GM19035 (cell line): ENCODE results near the gene CTNS.

Source experiments
- ATAC-seq: cut with Tn5 transposase; IDR thresholded peaks from one replicate; pipeline ENCODE4 v1.9.1; 2021; ENCODE audit not compliant: unreplicated experiment

The CTNS gene

GRCh38 chr17:3657874-3658783 is 21.6 kb downstream of the CTNS start:
- ATAC-seq = no peak

DNA sequence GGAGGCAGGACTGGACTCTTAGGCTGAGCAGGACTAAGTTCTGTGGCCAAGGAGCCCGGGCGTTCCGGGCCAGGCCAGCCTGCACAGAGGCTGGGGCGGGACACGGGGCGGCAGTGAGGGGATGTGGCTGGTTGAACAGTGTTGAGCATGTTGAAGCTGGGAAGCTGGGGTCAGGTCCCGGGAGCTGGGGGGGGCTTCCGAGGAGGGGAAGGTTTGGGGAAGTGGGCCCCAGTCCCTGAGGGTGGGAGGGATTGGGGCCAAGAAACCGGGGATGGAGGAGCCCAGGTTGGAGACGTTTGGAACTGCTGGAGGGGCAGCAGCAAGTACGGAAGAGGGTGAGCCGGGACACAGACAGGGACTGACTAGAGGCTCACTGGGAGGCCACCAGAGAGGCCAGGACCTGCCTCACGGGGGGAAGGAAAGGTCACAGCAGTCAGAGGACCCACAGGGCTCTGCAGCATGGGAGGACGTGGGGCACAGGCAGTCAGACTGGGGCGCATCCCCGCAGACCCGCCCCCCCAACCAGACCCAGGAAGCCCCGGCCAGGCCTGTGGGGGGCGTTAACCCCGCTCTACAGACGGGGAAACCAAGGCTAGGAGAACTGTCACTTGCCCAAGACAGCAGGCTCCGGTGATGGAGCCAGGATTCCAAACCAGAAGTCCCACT is 22.4 kb downstream of the CTNS start:
- ATAC-seq = no peak

GRCh38 chr17:3659541-3660111 is 23.1 kb downstream of the CTNS start:
- no peak for ATAC-seq

GRCh38 chr17:3660311-3660891 is 23.8 kb downstream of the CTNS start:
- no peak for ATAC-seq

DNA sequence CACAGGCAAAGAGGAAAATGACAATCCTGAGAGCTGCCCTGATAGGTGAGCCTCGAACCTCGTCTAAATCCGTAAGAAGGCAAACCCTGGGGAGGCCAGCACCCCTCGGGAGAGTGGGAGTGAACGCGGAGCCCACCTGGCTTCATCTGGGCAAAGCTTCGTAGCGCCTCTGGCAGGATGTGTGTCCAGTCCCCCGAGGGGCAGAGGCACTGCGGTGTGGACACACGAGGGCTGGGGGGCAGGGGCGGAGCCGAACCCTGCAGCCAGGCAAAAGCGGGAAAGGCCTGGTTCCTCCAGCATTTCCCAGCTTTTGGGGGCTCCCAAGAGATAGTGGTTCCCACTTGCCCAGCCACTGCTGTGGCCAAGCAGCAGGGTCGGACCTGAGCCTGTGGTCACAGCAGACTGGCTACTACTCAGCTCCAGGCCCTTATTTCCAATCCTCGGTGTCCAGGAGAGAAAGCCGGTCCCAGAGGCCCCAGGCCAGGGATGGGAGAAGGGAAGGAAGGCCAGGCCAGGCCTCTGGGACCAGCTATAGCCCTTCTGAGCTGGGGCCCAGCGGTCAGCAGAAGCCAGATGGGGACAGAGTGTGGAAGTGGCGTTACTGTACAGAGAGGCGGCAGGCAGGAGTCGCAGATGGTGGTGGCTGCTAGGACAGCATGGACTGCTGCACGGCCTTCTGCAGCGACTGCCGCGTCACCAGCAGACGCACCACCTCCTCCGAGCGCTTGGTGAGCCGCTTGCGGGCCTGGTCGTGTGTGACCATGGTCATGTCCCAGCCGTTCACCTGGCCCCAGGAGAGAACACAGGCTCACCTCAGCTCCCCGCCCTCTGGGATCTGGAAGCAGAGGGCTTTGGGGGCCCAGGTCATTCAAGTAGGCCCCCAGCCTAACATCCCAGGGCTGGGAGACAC is 26.8 kb downstream of the CTNS start:
- ATAC-seq = no peak

GRCh38 chr17:3665834-3666233 is 29.3 kb downstream of the CTNS start:
- no peak for ATAC-seq

- no peak for ATAC-seq
These were observed 30.0 kb downstream of the CTNS start for GRCh38 chr17:3666516-3666915.

- ATAC-seq = peak; percentile 10
These were observed 31.1 kb downstream of the CTNS start for GRCh38 chr17:3667366-3668278.

- ATAC-seq = peak; percentile 90
These were observed 31.9 kb downstream of the CTNS start, which contains the start of the genes EMC6 and TAX1BP3 for GRCh38 chr17:3668279-3669084. Gene EMC6, plus strand, starts transcription at chr17:3668812. Its CDS starts 335 bp downstream, at chr17:3669147. Gene TAX1BP3, minus strand, starts transcription at chr17:3668578. Its CDS starts 52 bp downstream, at chr17:3668526.

DNA sequence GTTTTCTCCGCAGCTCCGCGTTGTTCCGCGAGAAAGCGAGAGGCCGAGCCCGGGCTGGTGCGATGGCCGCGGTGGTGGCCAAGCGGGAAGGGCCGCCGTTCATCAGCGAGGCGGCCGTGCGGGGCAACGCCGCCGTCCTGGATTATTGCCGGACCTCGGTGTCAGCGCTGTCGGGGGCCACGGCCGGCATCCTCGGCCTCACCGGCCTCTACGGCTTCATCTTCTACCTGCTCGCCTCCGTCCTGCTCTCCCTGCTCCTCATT is 32.5 kb downstream of the CTNS start:
- no peak for ATAC-seq

DNA sequence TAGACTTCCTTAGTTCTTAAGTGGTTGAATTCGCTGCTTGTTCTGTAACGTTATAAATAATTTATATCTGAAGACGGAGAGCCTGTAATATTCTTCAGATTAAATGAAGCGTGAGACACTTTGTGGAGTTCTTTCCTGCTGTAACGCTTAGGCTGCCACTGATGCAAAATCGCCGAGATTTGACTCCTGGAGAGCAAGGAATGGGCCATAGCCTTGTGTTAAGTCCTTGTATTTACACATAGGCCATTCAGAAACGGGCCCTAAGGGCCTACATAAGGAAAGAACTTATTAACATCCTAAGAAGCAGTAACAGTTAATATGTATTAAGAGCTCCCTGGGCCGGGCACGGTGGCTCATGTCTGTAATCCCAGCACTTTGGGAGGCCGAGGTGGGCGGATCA is 33.0 kb downstream of the CTNS start:
- ATAC-seq = no peak

DNA sequence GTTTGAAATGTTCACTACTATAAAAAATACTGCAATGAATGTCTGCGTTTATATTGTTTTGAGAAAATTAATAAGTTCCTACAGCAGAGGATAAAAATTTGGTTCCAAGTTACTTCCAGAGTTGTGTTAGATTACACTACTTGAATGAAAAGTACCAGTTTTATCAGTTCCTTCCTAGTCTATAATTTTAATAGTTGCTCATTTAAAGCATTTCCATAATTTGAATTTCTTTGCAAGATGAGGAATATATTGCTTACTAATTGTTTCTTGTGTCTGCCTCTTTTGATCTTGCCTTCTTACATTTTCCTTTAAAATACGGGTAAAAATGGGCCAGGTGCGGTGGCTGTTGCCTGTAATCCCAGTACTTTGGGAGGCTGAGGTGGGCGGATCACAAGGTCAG is 36.0 kb downstream of the CTNS start:
- ATAC-seq = no peak

GRCh38 chr17:3675886-3676285 is 39.3 kb downstream of the CTNS start:
- ATAC-seq = no peak

DNA sequence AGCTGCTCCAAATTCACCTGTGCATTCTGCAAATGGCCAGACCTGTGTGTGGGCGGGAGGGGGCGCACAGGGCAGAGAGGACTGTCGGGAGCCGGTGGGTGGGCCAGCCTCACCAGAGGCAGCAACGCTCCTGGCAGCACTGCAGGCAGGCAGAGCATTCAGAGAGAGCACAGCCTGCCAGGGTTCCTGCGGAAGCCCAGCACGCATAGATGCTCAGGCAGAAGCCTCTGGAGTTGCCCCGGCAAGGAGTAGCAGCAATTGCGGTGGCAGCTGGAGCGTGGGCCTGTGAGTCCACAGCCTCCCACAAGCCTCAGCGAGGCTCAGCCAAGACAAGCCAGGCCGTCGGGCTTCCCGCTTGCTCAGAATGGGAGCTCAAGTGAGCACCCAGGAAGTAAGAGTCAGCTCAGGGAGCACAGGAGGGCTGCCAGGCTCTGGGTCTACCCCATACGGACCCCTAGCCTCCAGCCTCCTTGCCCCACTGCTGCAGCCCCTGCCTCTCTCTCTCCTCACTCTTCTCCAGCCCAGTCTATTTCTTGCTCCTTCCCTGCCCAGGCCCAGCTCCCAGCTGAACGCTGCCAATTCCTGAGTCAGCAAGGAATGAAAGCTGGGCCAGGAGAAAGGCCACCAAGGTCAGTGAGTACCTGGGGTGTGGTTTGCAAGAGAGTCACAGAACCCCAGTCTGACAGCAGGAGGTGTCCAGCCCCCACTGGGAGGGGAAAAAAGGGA is 41.7 kb downstream of the CTNS start:
- no peak for ATAC-seq

DNA sequence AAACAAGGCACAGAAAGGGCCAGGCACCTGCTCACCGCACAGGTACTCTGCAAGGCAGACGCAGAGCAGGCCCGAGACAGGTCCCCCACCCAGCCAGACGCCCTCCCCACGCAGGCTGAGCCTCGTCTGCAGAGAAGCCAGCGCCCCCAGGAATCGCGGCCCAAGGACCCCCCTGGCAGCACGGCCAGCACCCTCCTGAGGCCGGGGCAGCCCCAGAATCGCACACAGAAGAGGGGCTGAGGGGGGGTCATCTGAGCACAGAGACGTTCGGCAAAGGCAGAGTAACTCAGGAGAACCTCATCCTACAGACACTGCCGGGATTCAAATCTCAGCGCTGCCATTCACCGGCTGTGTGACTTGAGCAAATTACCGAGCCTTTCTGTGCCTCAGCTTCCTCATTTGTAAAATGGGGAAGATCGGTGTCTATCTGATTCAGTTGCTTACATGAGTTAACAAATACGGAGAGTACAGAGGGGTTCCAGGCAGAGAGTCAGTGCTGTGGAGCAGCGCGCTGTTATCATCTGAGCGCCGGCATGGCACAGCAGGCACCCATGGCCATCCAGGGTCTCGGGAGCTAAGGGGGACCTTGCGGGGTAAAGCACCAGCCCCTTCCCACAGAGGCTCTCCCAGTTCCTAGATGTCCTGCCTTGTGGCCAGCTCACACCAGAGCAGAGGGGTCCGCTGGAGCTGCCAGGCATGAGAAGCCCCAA is 42.4 kb downstream of the CTNS start:
- ATAC-seq = no peak

DNA sequence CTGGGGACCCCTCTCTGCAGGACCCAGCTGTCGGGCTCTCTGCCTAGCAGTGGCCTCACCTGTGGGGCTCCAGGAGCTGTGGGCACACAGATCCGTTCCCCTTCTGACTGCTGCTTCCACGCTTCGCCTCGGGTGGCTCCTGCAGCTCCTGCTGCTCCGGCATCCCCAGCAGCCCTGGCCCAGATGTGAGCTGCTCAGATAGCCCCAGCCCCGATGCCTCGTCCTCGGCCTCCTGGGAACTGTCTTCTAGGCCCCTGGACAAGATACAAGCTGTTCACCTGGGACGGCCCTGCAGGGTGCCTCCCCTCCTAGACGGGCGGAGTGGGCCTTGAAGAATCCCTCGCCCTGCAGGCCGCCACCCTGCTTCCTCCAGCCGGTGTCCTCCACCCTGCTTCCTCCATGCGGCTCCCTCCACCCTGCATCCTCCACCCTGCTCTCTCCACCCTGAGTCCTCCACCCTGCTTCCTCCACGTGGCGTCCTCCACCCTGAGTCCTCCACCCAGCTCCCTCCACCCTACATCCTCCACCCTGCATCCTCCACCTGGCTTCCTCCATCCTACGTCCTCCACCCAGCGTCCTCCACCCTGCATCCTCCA is 43.1 kb downstream of the CTNS start:
- no peak for ATAC-seq

DNA sequence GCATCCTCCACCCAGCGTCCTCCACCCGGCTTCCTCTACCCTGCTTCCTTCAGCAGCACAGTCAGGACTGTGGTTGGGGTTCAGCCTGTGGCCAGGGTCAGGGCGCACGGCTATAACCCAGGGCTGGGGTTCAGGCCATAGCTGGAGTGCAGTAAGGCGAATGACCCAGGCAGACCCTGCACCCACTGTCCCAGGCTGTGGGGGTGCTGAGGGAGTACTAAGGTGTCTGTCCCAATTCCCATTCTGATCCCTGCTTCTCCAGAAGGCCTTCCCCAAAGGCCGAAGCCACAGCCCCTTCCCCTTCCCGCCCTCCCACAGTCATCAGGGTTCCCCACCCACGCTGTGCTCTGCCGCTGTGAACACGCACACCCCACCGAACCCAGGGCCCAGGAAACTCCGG is 44.5 kb downstream of the CTNS start:
- no peak for ATAC-seq
